Measurements from ENCODE around the gene UPP1.

The UPP1 gene

DNA sequence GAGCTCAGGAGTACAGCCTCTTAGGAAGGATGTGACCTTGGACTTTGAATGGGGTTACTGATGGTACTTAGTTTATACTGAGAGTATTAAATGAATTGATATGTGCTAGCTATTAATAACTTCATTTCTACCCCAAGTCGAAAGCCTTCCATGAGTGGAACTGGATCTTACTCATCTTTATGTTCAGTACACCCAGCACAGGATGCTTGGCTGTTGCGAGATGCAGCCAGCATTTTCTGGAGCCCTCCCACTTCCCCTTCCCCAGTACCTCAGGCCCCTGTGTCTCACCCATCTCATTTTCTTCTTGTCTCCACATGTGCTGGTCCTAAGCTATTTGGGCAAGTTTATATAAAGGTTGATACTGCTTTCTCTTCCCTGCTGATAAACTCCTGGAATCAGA, 7.2 kb downstream of the UPP1 start:
- no peak for DNase-seq
- TF ChIP-seq, protein P1, sequence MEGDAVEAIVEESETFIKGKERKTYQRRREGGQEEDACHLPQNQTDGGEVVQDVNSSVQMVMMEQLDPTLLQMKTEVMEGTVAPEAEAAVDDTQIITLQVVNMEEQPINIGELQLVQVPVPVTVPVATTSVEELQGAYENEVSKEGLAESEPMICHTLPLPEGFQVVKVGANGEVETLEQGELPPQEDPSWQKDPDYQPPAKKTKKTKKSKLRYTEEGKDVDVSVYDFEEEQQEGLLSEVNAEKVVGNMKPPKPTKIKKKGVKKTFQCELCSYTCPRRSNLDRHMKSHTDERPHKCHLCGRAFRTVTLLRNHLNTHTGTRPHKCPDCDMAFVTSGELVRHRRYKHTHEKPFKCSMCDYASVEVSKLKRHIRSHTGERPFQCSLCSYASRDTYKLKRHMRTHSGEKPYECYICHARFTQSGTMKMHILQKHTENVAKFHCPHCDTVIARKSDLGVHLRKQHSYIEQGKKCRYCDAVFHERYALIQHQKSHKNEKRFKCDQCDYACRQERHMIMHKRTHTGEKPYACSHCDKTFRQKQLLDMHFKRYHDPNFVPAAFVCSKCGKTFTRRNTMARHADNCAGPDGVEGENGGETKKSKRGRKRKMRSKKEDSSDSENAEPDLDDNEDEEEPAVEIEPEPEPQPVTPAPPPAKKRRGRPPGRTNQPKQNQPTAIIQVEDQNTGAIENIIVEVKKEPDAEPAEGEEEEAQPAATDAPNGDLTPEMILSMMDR (IDR thresholded peaks at IDR 0.05; ENCODE audit: low read depth, low read length), result no peak
- H3K27ac ChIP-seq, result no peak overlapping the region
- no peak overlapping the region for H3K4me3 ChIP-seq (ENCODE audit: low read depth, low read length)
- H3K27me3 ChIP-seq (ENCODE audit: insufficient read depth, low read depth, severe bottlenecking), result no peaks in the 10 kb centered on the region
- H3K9me3 ChIP-seq (ENCODE audit: severe bottlenecking), result no peaks in the 10 kb centered on the region
- H3K36me3 ChIP-seq, result no peaks in the 10 kb centered on the region; the same call in 1 of the 2 replicates

DNA sequence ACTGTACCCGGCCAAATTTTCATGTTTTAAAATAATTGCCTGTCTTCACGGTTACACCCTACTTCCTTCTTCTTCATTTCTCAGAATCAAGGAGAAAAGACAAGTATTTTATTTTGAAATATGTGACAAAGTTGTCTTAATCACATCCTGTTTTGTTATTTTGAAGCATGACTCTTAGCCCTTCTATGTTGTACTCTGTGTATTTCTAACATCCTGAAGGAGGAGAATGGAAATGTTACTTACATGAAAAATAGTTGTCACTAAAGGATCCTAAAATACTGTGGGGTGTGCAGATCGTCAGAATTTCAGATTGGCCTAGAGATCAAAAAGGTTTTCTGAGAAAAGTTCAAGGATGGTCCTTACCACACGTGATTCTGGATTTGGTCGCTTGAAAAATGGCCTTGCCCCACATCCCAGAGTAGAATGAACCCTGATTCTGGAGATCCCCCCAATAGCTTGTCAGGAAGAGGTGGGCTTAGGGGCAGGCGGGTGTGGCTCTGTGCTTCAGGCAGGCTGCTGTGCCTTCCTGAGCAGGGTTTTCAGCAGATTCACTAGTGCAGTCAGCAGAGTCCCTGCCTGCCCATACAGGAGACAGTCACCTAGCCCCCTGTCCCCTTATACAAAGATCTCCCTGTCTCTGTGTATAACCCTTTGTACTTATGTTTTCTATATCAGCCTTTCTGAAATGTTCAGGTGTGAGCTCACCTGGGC, 8.6 kb downstream of the UPP1 start:
- no peaks in the 10 kb centered on the region for H3K9me3 ChIP-seq (ENCODE audit: severe bottlenecking)
- no peak overlapping the region for H3K4me3 ChIP-seq (ENCODE audit: low read depth, low read length)
- DNase-seq, result no peak
- H3K36me3 ChIP-seq, result peaks cover 7% of the 10 kb centered on the region
- H3K27me3 ChIP-seq (ENCODE audit: insufficient read depth, low read depth, severe bottlenecking), result no peaks in the 10 kb centered on the region
- no peak overlapping the region for H3K27ac ChIP-seq
- TF ChIP-seq, protein P1 (IDR thresholded peaks at IDR 0.05; ENCODE audit: low read depth, low read length), result no peak

DNA sequence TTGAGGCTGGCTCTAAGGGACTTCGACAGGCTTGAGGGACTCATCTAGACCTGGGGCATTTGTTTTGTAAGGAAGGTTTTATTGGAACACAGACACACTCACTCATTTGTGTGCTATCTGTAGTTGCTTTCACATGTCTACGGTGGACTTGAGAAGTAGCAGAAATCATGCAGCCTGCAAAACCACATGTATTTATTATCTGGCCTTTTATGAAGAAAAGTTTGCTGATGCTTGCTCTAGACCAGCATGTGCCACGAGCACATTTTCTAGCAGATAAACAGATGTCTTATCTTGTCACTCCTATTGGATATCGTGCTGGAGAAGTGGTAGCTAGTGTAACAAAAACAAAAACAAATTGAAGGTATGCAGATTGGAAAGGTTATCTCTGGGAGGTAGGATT, 9.8 kb downstream of the UPP1 start:
- no peak for DNase-seq
- peaks cover 16% of the 10 kb centered on the region for H3K36me3 ChIP-seq
- no peaks in the 10 kb centered on the region for H3K27me3 ChIP-seq (ENCODE audit: insufficient read depth, low read depth, severe bottlenecking)
- TF ChIP-seq, protein P1 (IDR thresholded peaks at IDR 0.05; ENCODE audit: low read depth, low read length), result no peak
- no peak overlapping the region for H3K27ac ChIP-seq
- no peak overlapping the region for H3K4me3 ChIP-seq (ENCODE audit: low read depth, low read length)
- H3K9me3 ChIP-seq (ENCODE audit: severe bottlenecking), result no peaks in the 10 kb centered on the region

DNA sequence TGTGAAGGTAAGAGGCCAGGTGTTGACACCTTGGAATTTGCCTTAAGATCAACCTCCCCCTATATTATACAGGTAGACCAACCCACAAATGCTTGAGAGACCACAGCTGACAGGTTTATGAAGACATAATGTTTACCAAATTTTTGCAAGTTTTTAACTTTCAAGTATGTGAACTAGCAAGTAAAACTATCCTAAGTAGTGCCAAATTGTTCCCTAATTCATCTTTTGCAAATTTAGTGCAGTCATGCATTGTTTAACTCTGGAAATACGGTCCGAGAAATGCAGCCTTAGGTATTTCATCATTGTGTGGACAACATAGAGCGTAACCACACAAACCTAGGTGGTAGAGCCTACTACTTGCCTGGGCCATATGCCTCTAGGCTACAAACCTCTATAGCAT, 10.7 kb downstream of the UPP1 start:
- H3K36me3 ChIP-seq, result peaks cover 20% of the 10 kb centered on the region
- TF ChIP-seq, protein P1 (IDR thresholded peaks at IDR 0.05; ENCODE audit: low read depth, low read length), result no peak
- no peaks in the 10 kb centered on the region for H3K9me3 ChIP-seq (ENCODE audit: severe bottlenecking)
- no peak for DNase-seq
- no peak overlapping the region for H3K27ac ChIP-seq
- H3K4me3 ChIP-seq (ENCODE audit: low read depth, low read length), result no peak overlapping the region
- H3K27me3 ChIP-seq (ENCODE audit: insufficient read depth, low read depth, severe bottlenecking), result no peaks in the 10 kb centered on the region

DNA sequence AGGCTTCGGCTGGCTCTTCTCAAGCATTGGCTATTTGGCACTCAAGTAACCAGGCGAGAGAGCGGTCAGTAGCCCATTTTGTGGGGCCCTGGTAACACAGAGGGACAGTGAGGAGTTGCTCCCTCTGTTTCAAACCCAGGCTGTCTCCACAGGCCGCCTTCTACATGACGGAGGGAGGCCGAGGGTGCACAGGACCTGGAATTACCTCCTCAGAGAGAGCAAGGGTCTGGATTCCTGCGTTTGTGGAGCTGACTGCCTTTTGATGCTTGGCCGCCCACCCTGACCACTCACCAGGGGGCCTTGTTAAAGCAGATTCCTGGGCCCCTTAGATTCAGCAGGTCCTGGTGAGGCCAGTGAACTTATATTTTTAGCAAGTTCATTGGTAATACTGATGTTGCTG, 12.3 kb downstream of the UPP1 start:
- TF ChIP-seq, protein P1 (IDR thresholded peaks at IDR 0.05; ENCODE audit: low read depth, low read length), result no peak
- H3K36me3 ChIP-seq, result peaks cover 20% of the 10 kb centered on the region

DNA sequence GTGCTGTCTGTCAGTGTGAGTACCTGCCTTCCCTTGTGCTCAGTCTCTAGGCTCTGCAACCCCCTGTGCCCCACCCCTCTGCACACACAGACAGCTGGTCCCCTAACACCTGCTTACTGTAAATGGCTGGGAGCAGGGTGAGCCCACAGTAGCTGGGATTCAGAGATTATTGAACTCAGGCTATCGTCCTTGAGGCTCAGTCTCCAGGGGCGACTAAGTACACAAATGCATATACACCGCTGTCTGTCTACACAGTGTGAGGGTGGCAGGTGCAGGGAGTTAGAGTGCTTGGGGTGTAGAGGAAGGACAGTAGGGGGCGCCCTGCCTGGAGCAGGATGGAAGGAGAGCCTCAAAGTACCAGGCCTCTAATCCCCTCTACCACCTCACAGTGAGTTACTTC, 12.9 kb downstream of the UPP1 start:
- no peaks in the 10 kb centered on the region for H3K9me3 ChIP-seq (ENCODE audit: severe bottlenecking)
- TF ChIP-seq, protein P1 (IDR thresholded peaks at IDR 0.05; ENCODE audit: low read depth, low read length), result peak; percentile 67
- peaks cover 21% of the 10 kb centered on the region for H3K36me3 ChIP-seq
- no peak overlapping the region for H3K27ac ChIP-seq
- peak; percentile 41 for DNase-seq
- no peak overlapping the region for H3K4me3 ChIP-seq (ENCODE audit: low read depth, low read length)
- no peaks in the 10 kb centered on the region for H3K27me3 ChIP-seq (ENCODE audit: insufficient read depth, low read depth, severe bottlenecking)

More for the DNA sequence above, 12.3 kb downstream of the UPP1 start:
- no peak for DNase-seq
- Histone ChIP-seq H3K27me3 (ENCODE audit: insufficient read depth, low read depth, severe bottlenecking) (no peaks in the 10 kb centered on the region), H3K9me3 (ENCODE audit: severe bottlenecking) (no peaks in the 10 kb centered on the region), H3K27ac (no peak overlapping the region), H3K4me3 (ENCODE audit: low read depth, low read length) (no peak overlapping the region)
